ENCODE results near the gene ZER1. TPM values are rescaled to one million over a fixed set of nuclear protein-coding genes. Genes with fewer than 3 reads are reported as not detected.
"Not testable (repeated sequence)": the region's sequence is repeated elsewhere in the genome, so short reads cannot be mapped to it uniquely, and the experiment has no call there.

The ZER1 gene
- 11.1 and 12.7 TPM in 2 replicates for total RNA-seq

DNA sequence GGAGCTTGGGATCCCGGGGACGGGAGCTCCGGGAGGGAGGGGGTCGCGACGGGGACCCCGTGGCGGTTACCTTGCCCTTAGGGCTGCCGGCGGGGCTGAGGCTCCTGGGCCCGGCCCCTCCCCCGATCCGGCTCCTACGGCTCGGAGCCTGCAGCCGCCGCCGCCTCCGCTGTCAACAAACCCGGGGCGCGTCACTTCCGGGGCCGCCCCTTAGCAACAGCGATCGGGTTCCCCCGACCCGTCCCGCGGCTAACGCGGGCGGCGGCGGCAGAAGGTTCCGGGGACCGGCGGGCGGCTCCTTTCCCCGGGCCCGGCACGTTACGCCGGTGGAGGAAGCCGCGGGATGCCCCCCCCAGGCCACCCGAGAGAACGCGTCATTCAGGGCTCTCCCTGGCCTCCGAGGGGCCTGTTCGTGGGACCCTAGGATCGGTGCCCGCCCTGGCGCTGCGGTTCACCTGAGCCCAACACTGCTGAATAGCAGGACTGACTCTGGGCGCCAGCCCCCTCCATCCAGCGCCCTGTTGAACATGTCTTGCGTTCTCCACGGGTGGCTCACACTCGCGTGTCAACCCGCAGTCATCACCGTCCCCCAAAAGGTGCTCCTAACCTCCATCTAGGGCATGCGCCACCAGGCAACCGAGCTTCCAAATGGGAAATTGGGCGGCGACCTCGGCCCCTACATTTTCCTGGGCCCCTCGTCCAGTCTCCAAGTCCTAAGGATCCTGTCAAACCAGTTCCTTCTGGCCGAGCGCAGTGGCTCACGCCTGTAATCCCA is at the start of gene ZER1:
Gene ZER1 (minus strand): TSS at position 183 of the 775 bp plus-strand sequence. CDS start 16,362 bp downstream, outside the sequence.
- DNase-seq (ENCODE audit: low read depth in 2 of 2): peak; percentile 91

DNA sequence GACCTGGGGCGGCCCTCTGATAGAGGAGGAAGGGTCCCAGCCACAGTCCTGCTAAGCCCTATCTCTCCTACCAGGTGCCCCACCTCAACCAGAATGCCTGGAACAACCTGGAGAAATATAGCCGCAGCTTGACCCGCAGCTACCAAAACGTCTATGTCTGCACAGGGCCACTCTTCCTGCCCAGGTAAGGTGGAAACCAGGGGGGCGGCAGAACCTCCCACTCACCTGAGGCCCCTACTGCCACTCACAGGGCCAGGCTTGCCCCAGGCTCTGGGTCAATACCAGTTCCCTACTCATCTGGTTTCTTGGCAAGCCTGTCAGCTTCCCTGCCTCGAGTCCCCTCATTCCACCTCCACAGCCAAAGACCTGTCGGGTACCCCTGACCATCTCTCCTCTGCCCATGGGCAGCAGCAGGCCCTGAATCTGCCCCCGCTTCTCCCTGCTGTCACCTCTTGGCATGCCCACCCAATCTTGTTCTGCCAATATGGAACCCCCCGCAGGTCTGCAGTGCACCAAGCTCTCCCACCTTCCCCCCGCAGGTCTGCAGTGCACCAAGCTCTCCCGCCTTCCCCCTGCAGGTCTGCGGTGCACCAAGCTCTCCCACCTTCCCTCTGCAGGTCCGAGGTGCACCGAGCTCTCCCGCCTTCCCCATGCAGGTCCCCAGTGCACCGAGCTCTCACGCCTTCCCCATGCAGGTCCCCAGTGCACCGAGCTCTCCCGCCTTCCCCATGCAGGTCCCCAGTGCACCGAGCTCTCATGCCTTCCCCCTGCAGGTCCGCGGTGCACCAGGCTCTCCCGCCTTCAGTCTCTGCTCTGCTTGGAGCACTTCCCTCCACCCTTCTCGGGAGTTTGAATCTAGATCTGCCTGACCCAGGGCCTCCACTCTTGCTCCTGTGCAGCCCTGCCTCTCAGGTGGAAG is 49.2 kb upstream of the ZER1 start:
- DNase-seq (ENCODE audit: low read depth in 2 of 2): no peak

DNA sequence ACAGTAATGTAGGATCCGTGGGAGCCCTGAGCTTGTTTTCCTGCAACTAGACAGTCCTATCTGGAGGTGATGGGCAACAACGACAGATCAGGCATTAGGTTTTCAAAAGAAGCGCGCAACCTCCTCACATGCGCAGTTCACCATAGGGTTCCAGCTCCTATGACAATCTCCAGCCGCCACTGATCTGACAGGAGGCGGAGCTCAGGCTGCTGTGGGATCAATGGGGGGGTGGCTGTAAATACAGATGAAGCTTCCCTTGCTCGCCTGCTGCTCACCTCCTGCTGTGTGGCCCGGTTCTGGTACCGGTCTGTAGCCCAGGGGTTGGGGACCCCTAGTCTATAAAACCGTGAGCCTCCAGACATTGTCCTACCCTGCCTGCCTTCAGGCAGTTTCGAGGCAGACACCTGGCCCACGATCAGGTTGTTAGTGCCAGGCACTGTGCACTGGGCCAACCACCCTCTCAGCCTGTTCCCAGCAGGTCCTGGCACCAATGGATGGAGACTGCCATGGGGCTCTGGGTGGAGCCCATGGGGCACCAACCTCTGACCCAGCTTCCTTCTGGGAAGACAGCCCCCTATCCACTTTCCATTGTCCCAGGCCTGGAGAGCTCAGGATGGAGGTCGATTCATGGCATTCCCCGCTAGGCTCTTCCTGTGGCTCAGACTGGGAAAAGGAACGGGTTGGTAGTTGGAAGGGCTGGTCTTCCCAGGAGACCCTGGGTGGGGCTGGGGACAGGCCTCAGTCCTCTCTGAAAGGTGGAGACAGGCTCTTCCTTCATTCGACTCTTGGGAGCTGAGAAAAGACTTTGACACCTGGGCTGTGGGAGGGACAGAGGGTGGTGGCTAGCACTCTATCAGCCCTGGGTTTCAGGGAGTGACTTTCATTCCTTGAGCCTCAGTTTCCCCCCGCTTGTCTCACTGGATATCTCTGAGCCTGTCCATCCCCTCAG is 48.3 kb upstream of the ZER1 start:
- peak in 1 of 2 donors; percentile 53 for DNase-seq (ENCODE audit: low read depth in 2 of 2)

DNA sequence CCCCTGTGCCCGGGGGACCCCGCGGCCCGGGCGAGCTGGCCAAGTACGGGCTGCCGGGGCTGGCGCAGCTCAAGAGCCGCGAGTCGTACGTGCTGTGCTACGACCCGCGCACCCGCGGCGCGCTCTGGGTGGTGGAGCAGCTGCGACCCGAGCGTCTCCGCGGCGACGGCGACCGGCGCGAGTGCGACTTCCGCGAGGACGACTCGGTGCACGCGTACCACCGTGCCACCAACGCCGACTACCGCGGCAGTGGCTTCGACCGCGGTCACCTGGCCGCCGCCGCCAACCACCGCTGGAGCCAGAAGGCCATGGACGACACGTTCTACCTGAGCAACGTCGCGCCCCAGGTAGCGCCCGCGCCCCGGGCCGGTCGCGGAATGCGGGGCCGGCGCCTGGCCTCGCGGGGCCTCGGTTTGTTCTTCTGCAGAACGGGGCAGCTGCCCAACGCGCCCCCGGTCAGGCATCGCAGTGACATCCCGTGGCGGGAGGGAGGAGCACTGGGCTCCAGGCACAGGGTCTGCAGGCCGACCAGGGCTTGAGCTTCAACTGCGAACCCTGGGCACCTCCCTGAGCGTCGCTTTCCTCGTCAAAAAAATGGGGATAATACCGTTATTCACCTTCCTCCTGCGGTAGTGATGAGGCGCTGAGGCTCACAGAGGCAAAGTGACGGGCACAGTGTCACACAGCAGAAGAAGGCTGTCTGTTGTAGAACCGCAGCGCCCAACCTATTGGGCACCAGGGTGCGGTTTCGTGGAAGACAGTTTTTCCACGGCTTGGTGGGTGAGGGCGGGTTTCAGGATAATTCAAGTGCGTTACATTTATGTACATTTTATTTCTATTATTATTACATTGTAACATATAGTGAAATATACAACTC is 47.4 kb upstream of the ZER1 start:
- DNase-seq (ENCODE audit: low read depth in 2 of 2): peak; percentile 38 to 44

DNA sequence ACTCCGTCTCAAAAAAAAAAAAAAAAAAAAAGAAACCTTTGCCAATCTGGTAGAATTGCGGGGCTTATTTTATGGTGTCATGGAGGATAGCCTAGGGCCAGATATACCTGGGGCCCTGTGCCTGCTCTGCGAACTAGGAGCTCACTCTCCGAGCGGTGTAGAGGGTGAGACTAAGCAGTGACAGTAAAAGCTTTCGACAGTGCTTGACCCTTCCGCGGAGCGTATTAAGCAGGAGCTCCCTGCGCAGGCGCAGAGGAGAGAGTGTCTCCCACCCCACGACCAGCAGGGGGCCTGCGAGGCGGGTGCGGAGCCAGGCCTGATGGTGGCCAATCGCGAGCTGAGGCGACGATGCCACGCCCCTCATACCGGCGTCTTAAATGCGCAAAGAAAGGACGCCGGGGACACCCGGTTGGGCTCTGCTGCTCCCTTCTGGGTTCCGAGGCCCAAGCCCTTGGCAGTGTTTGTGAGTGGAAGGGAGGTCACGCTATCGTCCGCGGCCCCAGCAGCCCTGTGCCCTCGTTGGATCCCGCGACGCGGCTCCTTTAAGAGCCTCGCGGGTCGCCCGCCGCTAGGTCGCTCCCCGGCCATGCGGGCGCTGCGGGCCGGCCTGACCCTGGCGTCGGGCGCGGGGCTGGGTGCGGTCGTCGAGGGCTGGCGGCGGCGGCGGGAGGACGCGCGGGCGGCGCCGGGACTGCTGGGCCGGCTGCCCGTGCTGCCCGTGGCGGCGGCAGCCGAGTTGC is 46.5 kb upstream of the ZER1 start, which contains the start of gene ENDOG:
Gene ENDOG (plus strand): TSS at position 402 of the 740 bp plus-strand sequence. CDS start 185 bp downstream, at position 587.
- DNase-seq (ENCODE audit: low read depth in 2 of 2): peak; percentile 97

DNA sequence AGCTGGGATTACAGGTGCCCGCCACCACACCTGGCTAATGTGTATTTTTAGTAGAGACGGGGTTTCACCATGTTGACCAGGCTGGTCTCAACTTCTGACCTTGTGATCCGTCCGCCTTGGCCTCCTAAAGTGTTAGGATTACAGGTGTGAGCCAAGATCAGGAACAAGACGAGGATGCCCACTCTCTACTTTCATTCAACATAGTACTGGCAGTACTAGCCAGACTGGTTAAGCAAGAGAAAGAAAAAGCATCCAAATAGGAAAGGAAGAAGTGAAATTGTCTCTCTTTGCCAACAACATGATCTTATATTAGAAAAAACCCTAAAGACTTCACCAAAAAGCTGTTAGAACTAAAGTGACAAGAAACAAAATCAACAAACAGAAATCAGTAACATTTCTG is 39.1 kb upstream of the ZER1 start:
- no peak for DNase-seq (ENCODE audit: low read depth in 2 of 2)

DNA sequence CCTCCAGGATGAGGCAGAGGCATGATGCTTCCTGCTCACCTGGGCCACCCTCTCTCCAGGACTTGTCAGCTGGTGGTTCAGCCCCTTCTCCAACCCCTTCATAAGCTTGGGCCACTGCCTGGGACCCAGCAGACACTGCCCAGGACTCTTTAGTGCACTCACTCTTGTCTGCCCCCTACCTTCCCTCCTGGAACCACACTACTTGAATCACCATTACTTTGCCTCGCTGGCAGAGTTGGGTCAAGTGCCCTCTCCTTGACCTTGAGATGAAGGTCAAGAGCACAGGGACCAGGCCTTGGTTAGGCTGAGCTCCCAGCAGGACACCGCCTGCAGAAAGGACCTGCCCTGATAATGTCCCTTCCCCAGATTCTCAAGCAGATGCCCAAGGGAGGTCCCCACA is 38.1 kb upstream of the ZER1 start:
- DNase-seq (ENCODE audit: low read depth in 2 of 2): no peak

DNA sequence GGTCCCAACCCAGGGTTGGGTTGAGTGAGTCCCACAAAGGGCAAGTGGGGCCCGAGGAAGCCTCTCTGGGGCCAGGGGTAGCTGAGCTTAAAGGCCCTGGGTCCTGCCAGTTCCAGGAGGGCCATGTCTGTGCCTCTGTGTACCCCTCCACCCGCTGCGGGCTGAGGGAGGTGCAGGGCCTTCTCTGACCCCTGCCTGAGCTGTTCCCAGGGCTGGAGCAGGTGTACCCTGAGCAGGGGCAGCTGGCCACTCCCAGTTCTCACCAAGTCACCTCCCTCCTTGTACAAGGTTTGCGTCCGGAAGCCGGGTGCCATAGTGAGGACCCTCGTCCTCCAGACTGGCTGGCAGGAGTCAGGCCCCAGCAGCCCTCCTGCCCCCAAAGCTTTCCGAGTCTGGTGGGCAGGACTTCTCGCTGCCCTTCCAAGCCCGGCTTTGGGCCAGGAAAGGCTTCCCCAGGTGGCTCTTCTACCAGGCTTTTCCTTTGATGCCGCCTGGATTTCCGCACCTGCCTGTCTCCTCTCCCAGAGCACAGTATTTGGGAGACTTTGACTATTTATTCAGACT is 37.4 kb upstream of the ZER1 start:
- no peak for DNase-seq (ENCODE audit: low read depth in 2 of 2)

DNA sequence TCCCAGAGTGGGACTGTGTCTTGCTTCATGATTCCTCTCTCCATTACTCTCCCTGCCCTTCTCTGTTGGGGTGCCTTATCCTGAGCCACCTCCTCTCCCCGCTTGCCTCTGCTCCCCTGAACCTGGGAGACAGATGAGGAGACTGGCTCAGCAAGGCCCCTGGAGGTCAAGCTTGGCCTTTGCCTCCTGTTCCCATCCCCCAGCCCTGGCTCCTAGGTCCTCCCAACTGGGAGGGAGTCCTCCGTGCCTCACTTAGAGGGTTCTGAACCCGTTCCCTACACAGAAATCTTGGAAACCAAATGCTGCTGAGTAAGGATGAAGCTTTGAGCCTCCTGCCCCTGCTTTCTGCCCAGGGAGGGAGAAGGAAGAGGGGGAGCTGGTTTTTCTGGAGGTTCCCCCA is 36.8 kb upstream of the ZER1 start:
- no peak for DNase-seq (ENCODE audit: low read depth in 2 of 2)

DNA sequence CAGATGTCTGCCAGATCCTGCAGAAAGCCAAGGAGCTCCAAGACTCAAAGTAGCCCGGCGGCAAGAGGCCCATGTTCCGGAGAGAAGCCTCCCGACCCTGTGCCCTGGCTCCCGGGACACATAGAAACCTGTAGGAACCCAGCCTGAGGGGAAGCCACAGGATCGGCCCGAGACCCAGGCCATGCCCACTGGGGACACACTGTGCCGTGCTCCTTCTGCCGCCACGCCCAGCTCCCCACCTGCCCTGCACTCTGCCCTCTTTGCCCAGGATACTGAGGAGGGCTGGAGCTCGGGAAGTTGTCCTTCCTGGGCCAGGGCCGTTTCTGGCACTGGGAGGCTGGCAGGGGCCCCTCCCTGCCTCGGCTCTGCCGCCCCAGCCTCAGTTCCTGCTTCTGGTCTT is 36.1 kb upstream of the ZER1 start:
- DNase-seq (ENCODE audit: low read depth in 2 of 2): no peak

DNA sequence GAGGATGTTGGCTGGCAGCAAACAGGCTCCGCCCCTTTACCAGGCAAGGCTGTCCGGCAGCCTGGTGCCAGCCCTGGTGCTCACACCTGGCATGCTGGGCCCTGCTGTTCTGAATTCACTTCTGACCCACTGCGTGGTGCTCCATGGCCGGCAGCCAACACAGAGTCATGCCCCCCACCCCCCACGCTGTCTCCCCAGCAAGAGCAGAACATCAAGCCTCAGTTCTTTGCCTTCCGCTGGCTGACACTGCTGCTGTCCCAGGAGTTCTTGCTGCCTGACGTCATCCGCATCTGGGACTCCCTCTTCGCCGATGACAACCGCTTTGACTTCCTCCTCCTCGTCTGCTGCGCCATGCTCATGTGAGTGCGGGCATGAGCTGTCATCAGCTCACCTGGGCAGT is 33.9 kb upstream of the ZER1 start:
- no peak for DNase-seq (ENCODE audit: low read depth in 2 of 2)

DNA sequence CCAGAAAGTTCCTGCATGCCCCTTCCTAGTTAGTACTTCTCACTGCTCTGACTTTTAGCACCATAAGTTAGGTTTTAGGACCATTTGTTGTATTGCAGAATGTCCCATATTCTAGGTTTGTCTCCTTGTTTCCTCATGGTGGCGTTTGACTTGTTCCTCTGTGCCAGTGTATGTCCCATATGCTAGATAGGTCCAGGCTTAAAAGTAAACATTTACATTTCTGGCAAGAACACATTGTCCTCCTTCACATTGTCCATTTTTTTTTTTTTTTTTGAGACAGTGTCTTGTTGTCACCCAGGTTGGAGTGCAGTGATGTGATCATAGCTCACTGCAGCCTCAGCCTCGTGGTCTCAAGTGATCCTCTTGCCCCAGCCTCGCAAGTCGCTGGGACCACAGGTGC is 30.8 kb upstream of the ZER1 start:
- DNase-seq (ENCODE audit: low read depth in 2 of 2): no peak

DNA sequence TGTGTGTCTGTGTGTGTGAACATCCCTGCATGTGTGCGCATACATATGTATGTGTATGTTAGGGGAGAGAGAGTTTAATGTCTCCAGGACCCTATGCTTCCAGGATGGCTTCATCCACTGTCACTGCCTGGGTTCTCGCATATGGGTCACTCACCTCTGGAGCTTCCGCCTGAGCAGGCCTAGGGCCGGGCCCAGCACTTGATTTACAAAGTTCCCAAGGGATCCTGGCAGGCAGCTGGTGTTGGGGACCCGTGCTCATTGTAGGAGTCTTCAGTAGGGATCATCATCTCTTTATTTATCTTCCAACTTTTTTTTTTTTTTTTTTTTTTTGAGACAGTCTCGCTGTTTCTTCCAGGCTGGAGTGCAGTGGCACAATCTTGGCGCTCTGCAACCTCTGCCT is 28.3 kb upstream of the ZER1 start:
- DNase-seq (ENCODE audit: low read depth in 2 of 2): no peak

DNA sequence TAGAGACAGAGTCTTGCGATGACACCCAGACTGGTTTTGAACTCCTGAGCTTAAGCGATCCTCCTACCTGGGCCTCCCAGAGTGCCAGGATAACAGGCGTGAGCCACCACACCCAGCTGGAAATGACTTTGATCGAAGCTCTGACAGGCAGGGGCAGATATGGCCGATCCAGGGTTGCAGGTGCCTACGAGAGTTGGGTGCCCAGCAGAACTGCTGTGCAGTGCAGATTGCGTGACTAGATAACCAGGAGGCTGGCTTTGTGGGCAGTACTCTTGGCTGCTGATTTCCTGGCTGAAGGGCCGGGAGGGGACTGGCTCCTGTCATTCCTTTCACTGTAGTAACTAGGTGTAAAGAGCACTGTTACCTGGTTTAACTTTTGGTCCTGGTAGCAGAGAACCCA is 27.2 kb upstream of the ZER1 start:
- DNase-seq (ENCODE audit: low read depth in 2 of 2): no peak

DNA sequence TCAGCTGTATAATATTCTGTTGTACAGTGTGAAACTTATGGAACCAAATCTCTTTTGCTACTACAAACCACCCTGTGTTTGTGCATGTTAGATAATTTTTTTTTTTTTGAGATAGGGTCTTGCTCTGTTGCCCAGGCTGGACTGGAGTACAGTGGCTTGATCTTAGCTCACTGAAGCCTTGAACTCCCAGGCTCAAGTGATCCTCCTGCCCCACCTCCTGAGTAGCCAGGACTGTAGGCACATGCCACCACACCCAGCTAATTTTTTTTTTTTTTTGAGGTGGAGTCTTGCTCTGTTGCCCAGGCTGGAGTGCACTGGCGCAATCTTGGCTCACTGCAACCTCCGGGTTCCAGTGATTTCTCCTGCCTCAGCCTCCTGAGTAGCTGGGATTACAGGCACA is 23.2 kb upstream of the ZER1 start:
- DNase-seq (ENCODE audit: low read depth in 2 of 2): not testable (repeated sequence)

DNA sequence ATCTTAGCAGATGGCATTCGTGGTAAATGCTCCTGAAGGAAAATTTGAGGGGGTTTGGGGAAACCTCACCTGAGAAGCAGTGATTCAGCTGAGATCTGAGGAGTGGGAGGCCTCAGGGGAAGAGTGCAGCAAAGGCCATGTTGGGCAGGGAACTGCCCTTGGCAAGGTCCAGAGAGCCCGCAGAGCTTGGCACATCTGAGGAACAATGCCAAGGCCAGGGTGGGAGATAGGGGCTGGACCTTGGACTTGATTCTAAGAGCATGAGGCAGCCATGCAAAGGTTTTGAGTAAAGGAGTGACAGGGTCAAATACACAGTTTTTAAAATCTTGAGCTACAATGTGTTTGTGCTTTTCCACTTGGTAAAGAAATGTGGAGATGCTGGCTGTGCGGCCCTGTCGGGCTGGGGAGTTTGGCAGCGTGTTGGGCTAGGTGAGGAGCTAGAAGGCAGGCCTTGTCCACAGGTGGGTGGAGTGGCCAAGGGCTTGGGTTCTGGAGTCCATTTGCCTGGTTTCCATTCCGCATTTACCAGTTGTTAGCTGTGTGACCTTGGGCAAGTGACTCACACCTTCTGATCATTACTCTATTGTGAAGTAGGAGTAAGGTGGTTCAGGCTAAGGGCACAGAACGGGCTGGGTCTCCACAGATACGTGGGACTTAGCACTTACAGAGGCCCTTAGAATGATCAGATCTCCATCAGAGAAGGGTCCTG is 21.4 kb upstream of the ZER1 start:
- no peak for DNase-seq (ENCODE audit: low read depth in 2 of 2)

DNA sequence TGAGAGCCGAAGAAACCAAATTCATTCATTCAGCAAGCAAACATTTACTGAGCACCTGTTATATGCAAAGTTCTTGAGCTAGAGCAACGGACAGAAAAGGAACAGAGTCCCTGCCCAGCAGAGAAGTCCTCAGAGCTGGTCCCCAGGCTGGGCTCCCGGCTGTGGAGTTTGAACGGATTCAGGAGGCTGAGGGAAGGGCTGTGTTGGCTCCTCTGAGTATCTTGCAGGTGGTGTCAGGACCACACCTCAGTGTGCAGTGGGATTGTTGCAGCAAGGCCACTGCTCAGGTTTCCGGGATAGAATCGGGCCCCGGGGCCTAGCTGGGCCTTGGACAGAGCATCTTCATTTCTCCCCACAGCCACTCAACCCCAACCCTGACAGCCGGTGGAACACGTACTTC is 20.4 kb upstream of the ZER1 start:
- no peak for DNase-seq (ENCODE audit: low read depth in 2 of 2)

DNA sequence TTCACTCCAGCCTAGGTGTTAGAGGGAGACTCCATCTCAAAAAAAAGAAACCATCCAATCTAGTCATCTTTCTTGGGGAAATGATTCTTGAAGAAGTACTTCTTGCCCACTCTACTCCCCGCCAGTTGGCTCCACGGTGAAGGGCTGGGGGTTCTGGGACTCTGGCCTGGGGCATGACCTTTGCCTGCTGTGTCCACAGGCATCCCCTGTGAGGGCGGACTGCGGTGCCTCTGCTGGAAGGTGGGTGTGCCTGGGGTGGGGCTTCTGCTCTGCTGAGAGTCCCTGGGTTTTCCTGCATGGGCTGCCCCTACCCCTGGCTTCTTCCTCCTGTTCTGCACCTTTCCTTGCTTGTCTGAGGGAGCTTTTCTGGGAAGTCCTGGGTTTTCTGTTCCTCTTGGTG is 18.8 kb upstream of the ZER1 start:
- no peak for DNase-seq (ENCODE audit: low read depth in 2 of 2)

DNA sequence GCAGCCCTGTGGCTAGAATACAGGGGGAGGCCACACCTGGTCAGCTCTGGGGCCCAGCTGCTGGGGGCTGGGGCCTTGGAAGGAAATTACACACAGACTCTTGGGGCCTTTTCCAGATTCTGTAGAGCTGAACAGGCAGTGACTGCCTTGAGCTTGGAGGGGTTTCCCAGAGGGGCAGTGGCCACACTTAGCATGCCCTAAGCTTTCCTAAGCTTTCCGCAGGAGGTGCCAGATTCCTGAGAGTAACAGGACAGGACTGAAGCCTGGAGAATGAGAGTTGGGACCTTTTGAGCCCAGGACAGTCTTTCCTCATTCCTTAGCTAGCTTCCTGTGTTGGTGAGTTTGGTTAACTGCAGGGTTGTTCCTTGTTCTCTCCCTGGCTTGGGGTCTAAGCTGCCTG is 16.7 kb upstream of the ZER1 start:
- DNase-seq (ENCODE audit: low read depth in 2 of 2): no peak

Data from lung microvascular endothelial cell (primary cell).